C4-2B (cell line): ENCODE data around the gene MANF.

Experiments
- CTCF ChIP-seq: fragments of 450-650 bp; conservative IDR thresholded peaks from 2 replicates; pipeline ENCODE4 v1.5.1; 2017; ENCODE audit warnings: mild to moderate bottlenecking
- ZFX ChIP-seq: fragments of 450-650 bp; IDR thresholded peaks from 2 replicates; pipeline ENCODE4 v1.6.1; 2017

DNA sequence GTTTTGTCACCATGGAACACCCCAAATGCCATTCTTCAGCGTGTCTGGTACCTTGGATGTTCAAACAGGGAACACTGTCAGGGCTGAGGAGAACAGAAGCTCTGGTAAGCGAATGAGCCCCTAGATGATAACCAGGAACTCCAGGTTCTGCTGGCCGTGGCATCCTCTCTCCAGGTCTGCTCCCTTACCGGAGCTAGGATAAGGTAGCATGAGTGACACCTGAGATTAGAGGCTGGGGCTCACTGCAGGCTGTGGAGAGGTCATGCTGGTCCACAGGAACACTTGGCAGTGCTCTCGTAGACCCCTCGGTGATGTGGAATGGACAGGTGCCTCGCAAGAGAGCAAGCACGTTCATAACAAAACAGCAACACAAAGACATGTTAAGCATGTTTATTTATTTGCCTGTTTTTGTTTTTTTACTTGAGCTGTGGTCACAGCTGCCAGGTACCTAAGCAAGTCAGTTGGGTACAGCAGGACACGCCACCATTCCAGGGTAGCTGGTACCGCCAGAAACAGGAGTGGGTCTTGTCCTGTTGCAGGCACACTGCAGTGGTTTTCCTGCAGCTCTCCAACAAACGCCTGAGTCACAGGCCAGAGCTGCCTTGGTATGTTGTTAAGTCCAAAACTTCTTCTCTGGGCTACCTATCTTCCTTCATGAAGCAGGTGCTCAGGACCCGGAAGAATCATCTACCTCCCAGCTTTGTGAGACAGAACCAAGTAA lies 10.6 kb downstream of the MANF start:
- TF ChIP-seq CTCF, result no peak
- TF ChIP-seq ZFX, result no peak
